ENCODE results near the gene MYOZ2. TPM values are rescaled to one million over a fixed set of nuclear protein-coding genes. Genes with fewer than 3 reads are reported as not detected.

The MYOZ2 gene
- total and polyA plus RNA-seq, 2 of the 13 experiments (the other 11 are each of a cell fraction or from before 2014, with no cell fraction given), result 0.03 TPM; not detected in 1

DNA sequence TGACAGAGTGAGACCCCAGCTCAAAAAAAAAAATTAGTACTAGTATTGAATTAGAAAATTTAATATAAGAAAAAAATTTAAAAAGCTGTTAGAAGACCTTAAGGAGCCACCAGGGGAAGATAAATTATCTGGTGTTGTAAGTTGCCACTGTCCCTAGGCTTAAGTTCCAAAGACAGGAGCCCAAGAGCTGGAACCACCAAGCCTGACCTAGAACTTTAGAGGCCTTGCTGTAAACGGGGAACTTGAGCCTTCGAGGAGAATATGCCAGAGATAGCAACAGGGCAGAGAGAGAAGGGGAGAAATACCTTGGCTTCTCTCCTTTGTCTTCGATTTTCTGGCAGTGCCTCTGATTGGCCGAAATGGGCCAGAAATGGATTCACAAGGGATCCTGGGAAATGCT is 85.8 kb downstream of the MYOZ2 start (continued):
- no peak for TF ChIP-seq AGO2 (optimal IDR thresholded peaks at IDR 0.05; ENCODE audit: low read depth, low read length)
- TF ChIP-seq ZBTB38 (CRISPR knock-in tag; IDR thresholded peaks at IDR 0.05), result no peak
- TF ChIP-seq SMARCE1 (IDR thresholded peaks at IDR 0.05; ENCODE audit: borderline replicate concordance), result no peak
- no peak for TF ChIP-seq ZNF687 (CRISPR knock-in tag; IDR thresholded peaks at IDR 0.05)
- no peak for TF ChIP-seq ATAD3A (CRISPR knock-in tag; IDR thresholded peaks at IDR 0.05)

DNA sequence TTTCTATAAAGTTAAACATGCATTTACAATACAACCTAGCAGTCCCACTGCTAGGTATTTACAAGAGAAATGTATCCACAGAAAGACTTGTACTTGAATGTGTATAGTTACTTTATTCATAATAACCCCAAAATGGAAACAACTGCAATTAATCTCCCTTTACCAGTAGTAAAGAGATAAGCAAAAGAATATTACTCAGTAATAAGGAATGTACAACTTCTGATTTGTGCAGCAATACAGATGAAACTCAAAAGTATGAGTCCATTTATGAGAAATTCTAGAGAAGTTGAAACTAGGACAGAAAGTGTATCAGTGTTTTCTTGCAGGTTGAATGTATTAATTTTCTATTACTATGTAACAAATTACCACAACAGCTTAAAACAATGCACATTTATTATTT is 92.1 kb downstream of the MYOZ2 start:
- DNase-seq (ENCODE audit: low spot score) (no peak), FAIRE-seq (no peak), ATAC-seq (no peak)
- intact Hi-C loops (cut with micrococcal nuclease; ENCODE audit: unreplicated experiment), result no loop called here
- ChIA-PET POLR2A (interaction anchor here (1.5 kb wide), 1 partner anchor 15 kb away, joined by 3 read pairs; the partner anchor contains the start of gene USP53), CTCF (ENCODE audit: low intra/inter-chr PET ratio, low total read pairs) (no interaction called here)
- Histone ChIP-seq H3K4me2 (ENCODE audit: low read depth, low read length) (no peak overlapping the region), H4K20me1 (ENCODE audit: insufficient read depth, low read length) (no peaks in the 10 kb centered on the region), H2AFZ (ENCODE audit: low read length) (no peak overlapping the region), H3K79me2 (ENCODE audit: insufficient read depth, low read length) (no peaks in the 10 kb centered on the region), H3K4me1 (ENCODE audit: insufficient read depth, low read length) (no peaks in the 10 kb centered on the region), H3K36me3 (replicated peaks in 1 of 2; ENCODE audit: control insufficient read depth in 1 of 2, insufficient read depth in 2 of 2, low read length in 2 of 2) (0 out of 5 replicates have a peak, but pooled peaks cover 0 to 6% of the 10 kb centered on the region in 2 experiments), H3K4me3 (replicated peaks in 1 of 3; ENCODE audit: insufficient read depth in 1 of 3, low read depth in 2 of 3, low read length in 3 of 3) (no peak overlapping the region), H3K27me3 (ENCODE audit: control insufficient read depth in 1 of 2, insufficient read depth in 2 of 2, low read length in 2 of 2) (no peaks in the 10 kb centered on the region), H3K27ac (ENCODE audit: extremely low read length, insufficient read depth, low read length) (no peak overlapping the region), H3K9ac (ENCODE audit: insufficient read depth, low read depth, low read length) (no peak overlapping the region), H3K9me3 (ENCODE audit: low read length) (no peaks in the 10 kb centered on the region)
- no TSS peak for BruUV-seq (replicated peaks)
- TF ChIP-seq NFATC3 (CRISPR knock-in tag; IDR thresholded peaks at IDR 0.05), result no peak
- TF ChIP-seq, protein P1, sequence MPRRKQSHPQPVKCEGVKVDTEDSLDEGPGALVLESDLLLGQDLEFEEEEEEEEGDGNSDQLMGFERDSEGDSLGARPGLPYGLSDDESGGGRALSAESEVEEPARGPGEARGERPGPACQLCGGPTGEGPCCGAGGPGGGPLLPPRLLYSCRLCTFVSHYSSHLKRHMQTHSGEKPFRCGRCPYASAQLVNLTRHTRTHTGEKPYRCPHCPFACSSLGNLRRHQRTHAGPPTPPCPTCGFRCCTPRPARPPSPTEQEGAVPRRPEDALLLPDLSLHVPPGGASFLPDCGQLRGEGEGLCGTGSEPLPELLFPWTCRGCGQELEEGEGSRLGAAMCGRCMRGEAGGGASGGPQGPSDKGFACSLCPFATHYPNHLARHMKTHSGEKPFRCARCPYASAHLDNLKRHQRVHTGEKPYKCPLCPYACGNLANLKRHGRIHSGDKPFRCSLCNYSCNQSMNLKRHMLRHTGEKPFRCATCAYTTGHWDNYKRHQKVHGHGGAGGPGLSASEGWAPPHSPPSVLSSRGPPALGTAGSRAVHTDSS (CRISPR knock-in tag; conservative IDR thresholded peaks at IDR 0.05), result no peak
- no peak for TF ChIP-seq ZMYM3 (CRISPR knock-in tag; IDR thresholded peaks at IDR 0.05)
- no peak for TF ChIP-seq HES4 (CRISPR knock-in tag; IDR thresholded peaks at IDR 0.05; ENCODE audit: borderline replicate concordance)
- TF ChIP-seq ZNF766 (CRISPR knock-in tag; IDR thresholded peaks at IDR 0.05; ENCODE audit: borderline replicate concordance), result no peak
- TF ChIP-seq TP53 (CRISPR knock-in tag; conservative IDR thresholded peaks at IDR 0.05), result no peak
- TF ChIP-seq, protein P2, sequence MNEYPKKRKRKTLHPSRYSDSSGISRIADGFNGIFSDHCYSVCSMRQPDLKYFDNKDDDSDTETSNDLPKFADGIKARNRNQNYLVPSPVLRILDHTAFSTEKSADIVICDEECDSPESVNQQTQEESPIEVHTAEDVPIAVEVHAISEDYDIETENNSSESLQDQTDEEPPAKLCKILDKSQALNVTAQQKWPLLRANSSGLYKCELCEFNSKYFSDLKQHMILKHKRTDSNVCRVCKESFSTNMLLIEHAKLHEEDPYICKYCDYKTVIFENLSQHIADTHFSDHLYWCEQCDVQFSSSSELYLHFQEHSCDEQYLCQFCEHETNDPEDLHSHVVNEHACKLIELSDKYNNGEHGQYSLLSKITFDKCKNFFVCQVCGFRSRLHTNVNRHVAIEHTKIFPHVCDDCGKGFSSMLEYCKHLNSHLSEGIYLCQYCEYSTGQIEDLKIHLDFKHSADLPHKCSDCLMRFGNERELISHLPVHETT (CRISPR knock-in tag; conservative IDR thresholded peaks at IDR 0.05), result no peak
- TF ChIP-seq TCF12 (IDR thresholded peaks at IDR 0.05), result no peak
- TF ChIP-seq TCF12 (CRISPR knock-in tag; IDR thresholded peaks at IDR 0.05), result no peak
- no peak for TF ChIP-seq MAFK (conservative IDR thresholded peaks at IDR 0.05 in 1 of 2, IDR thresholded peaks at IDR 0.05 in 1 of 2; ENCODE audit: low read length in 2 of 2)
- in situ Hi-C loops (cut with HindIII; ENCODE audit: extremely low pct_ligation_motif_present, low pct_unique_long_range_greater_than_20kb), result no loop called here

All from HepG2 (cell line).